GM19035 (cell line): ENCODE results near the gene LARP6.

Experiments used
- ATAC-seq: cut with Tn5 transposase; IDR thresholded peaks from one replicate; pipeline ENCODE4 v1.9.1; 2021; ENCODE audit not compliant: unreplicated experiment

LARP6 gene

DNA sequence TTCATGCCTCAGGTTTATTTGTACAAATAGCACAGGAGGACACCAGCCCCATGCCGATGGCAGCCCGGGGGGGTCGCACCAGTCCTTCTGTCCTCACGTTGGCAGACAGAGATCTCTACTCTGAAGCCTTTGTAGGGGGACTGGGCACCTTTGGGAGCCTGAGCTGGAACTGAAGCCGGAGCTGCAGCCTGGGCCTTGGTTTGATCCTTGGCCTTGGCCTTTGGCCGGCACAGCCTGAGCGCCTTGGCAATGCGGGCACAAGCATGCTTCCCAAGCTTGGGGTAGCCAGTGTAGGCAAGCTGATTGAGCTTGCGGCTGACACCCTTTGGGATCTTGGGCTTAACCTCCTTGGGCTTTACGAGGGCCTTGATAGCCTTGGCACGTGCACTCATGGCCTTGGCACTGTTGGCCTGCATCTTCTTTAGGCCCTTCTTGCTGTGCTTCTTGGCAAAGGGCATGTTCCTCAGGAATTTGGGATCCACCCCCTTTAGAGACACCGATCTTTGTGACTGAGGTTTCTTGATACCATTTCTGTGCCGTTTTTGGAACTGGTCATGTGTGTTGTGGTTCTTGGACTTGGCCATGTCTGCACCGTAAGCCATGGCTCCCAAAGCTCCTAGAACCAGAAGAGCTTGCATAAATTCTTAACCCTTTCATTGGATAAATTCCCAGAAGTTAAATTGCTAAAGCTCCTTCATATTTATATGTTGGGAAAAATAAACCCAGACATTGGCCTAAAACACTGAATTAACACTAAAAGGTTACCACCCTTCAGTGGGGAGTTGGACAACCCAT lies 57.2 kb downstream of the LARP6 start:
- ATAC-seq = no peak

GRCh38 chr15:70795311-70795665 lies 58.7 kb downstream of the LARP6 start:
- ATAC-seq = no peak

GRCh38 chr15:70794596-70795310 lies 59.2 kb downstream of the LARP6 start:
- ATAC-seq = no peak

GRCh38 chr15:70793694-70794093 lies 60.3 kb downstream of the LARP6 start:
- ATAC-seq = no peak

- no peak for ATAC-seq
Observed at GRCh38 chr15:70792171-70792573, 61.8 kb downstream of the LARP6 start.

DNA sequence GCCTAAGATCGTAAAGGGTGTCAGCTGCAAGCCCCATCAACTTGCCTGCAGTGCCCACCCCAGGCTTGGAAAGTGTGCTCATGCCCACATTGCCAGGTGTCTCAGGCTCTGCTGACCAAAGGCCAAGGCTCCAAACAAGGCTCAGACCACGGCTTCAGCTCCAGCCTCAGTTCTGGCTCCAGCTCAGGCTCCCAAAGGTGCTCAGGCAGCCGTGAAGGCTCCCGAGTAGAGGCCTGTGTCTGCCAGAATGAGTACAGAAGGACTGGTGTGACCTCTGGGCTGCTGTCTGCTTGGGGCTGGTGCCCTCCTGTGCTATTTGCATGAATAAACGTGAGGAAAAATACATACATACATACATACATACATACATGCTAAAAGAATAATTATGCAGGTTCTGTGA lies 62.7 kb downstream of the LARP6 start:
- ATAC-seq = no peak

DNA sequence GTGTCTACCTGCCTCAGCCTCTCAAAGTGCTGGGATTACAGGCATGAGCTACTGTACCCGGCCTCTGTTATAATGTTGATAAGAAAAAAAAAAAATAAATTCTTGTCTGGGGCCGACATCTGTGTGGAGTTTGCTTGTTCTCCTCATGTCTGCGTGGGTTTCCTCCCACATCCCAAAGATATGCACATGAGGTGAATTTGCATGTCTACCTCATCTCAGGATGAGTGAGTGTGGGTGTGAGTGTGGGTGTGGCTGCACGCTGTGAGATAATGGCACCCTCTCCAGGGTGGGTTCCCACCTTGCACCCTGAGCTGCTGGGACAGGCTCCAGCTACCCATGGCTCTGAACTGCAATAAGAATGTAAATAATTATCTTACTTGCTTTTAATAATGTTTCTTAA lies 64.7 kb downstream of the LARP6 start:
- ATAC-seq = no peak

DNA sequence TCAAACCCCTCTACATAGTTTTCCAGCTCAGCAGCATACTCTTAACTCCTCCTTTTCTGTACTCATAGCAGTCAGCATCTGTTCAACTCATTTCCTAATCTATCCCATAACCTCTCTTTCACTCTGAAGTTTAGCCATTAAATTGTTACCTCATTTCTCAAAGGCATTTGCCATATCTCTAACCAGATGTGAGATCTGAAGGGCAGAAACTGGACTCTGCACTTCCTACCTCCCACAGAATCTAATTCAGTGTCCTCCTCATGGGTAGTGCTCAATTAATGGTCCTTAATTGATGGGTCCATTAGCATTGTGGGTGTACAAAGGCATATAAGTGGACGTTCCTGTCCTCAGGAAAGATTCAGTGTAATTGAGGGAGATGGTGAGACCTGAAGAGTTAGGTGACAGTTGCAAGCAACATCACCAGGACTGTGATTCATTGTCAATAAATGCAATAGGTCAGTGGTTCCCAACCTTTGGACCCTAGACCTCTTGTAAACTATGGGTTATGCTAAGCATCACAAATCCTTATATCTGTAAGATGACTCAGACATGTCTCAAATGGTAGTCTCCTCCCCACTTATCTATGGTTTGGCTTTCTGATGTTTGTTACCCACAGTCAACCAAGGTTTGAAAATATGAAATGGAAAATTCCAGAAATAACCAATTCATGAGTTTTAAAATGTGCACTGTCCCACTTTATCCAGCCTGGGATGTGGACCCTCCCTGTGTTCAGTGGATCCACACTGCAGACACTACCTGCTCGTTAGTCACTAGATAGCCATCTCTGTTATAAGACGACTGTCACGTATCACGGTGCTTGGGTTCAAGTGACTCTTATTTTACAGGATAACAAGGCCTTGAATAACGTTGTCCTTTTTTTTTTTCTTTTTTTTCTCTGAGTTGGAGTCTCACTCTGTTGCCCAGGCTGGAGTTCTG lies 65.6 kb downstream of the LARP6 start:
- ATAC-seq = no peak

- ATAC-seq = no peak
Observed at GRCh38 chr15:70786996-70787395, 67.0 kb downstream of the LARP6 start.

DNA sequence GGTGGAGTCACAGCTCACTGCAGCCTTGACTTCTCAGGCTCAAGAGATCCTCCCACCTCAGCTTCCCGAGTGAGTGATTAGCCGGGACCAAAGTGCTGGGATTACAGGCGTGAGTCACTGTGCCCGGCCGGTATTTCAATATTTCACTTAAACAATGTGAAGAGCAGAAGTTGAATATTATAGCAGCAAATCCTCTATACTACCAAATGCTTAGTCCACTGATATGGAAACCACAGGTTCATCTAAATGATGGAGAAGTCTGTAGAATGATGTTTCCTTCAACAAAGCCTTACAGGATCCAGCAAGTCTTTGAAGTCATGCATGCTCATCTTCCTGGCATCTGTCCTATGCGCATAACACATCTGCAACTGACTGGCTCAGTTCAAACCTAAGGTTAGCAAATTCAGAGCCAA lies 70.3 kb downstream of the LARP6 start:
- ATAC-seq = no peak

DNA sequence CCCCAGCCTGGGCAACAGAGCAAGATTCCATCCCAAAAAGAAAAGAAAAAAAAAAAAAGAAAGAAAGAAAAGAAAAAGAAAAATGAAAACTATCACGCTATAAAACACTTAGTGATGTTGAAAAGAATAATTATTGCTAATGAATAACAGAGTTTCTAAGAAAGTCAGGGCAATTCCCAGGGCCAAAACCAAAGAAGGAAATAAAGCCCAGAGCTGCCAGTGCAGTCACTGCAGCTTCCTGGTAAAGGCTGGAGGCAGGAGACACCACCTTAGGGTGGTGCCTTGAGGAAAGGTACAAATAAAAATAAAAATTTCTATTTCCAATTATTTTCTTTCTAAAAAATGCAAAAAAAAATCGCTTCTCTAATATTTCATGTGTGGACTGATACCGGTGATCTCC lies 70.9 kb downstream of the LARP6 start:
- ATAC-seq = no peak

DNA sequence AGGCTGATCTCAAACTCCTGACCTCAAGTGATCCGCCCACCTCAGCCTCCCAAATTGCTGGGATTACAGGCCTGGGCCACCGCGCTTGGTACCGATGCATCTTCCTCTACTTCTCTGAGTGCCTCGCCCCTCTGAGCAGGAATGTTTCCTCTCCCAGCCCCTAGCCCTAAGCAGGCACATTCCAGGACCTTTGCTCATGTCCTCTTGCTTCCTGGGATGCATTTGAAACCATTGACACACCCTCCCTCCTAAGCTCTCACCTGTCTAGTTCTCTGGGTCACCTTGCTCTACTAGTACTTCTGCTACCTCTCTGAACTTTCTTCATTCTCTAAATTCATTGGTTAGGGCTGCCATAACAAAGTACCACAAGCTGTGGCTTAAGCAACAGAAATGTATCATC lies 72.7 kb downstream of the LARP6 start:
- ATAC-seq = no peak
